GM12878 (cell line): ENCODE data around the gene SNX8. TPM values are rescaled to one million over a fixed set of nuclear protein-coding genes. Genes with fewer than 3 reads are reported as not detected.

Experiments used
- EGR1 ChIP-seq, 2 experiments: IDR thresholded peaks; 1 replicate in 1 of 2; 2 replicates in 1 of 2; pipeline ENCODE4 v1.6.1; 2011 to 2012; ENCODE audit warnings: low read depth in 2 of 2, low read length in 2 of 2, borderline replicate concordance in 1 of 2, mild to moderate bottlenecking in 1 of 2, moderate library complexity in 1 of 2
- EZH2 ChIP-seq: IDR thresholded peaks from 2 replicates; pipeline ENCODE4 v1.6.1; 2012; ENCODE audit warnings: low read depth, mild to moderate bottlenecking, control low read depth, inconsistent platforms, low read length, borderline replicate concordance; ENCODE audit not compliant: control insufficient read depth
- NR2F1 ChIP-seq: fragments of 450-650 bp; conservative IDR thresholded peaks from 2 replicates; pipeline ENCODE4 v1.6.1; 2017; ENCODE audit warnings: mild to moderate bottlenecking
- NRF1 ChIP-seq: conservative IDR thresholded peaks from 2 replicates; pipeline ENCODE4 v1.6.1; 2011; ENCODE audit warnings: mild to moderate bottlenecking, low read depth, low read length, improper control_type of control experiment
- WRNIP1 ChIP-seq: IDR thresholded peaks from 2 replicates; pipeline ENCODE4 v1.6.1; 2011; ENCODE audit warnings: low read depth, low read length, improper control_type of control experiment, borderline replicate concordance
- YBX1 ChIP-seq: fragments of 450-650 bp; IDR thresholded peaks from 2 replicates; pipeline ENCODE4 v1.6.1; 2016; ENCODE audit warnings: antibody characterized with exemption
- ZNF207 ChIP-seq: fragments of 450-650 bp; IDR thresholded peaks from 2 replicates; pipeline ENCODE4 v1.6.1; 2014; ENCODE audit warnings: antibody characterized with exemption, mild to moderate bottlenecking, borderline replicate concordance
- ZNF217 ChIP-seq: fragments of 450-650 bp; IDR thresholded peaks from 2 replicates; pipeline ENCODE4 v1.6.1; 2017; ENCODE audit warnings: antibody characterized with exemption, mild to moderate bottlenecking
- polyA plus RNA-seq, 11 experiments: library from polyadenylated mRNA; depleted of rRNA in 4 of 11; unstranded in 6 of 11; stranded (reverse) in 5 of 11; fragments of >200 nt; fragmentation: Nextera tagmentation in 4 of 11; fragmentation: Illumina TruSeq in 1 of 11; extraction: Ambion mirVana in 4 of 11; extraction: Trizol in 1 of 11; gene quantifications; 1 replicate in 1 of 11; 2 replicates in 10 of 11; pipeline versions ENCODE4 v1.2.1 to v1.2.3, GENCODE V29; 2011 to 2016; ENCODE audit warnings: inconsistent platforms in 2 of 11, missing spikeins in 2 of 11, low read depth in 1 of 11
- total RNA-seq, 4 experiments: library from RNA; depleted of rRNA in 3 of 4; stranded (reverse); fragments of >200 nt in 3 of 4; fragmentation: Illumina TruSeq in 1 of 4; extraction: Trizol in 1 of 4; gene quantifications; 2 replicates each; pipeline versions ENCODE4 v1.2.1 to v1.2.3, GENCODE V29; 2013 to 2021
- TF ChIP-seq, protein P1 (sequence below): IDR thresholded peaks from 2 replicates; pipeline ENCODE4 v1.6.1; 2012; ENCODE audit warnings: low read length, inconsistent platforms
- TF ChIP-seq, protein P2 (sequence below): fragments of 450-650 bp; formaldehyde crosslinking; IDR thresholded peaks from 2 replicates; pipeline ENCODE4 v1.4.0; 2022; ENCODE audit warnings: mild to moderate bottlenecking, moderate library complexity
- TF ChIP-seq, protein P3 (sequence below): fragments of 150-350 bp; IDR thresholded peaks from 2 replicates; pipeline ENCODE4 v1.6.1; 2016; ENCODE audit warnings: low read depth, low read length
- TF ChIP-seq, protein P4 (sequence below): fragments of 450-650 bp; IDR thresholded peaks from 2 replicates; pipeline ENCODE4 v1.6.1; 2017; ENCODE audit warnings: borderline replicate concordance
- TF ChIP-seq, protein P5 (sequence below), 3 experiments: IDR thresholded peaks in 2 of 3; conservative IDR thresholded peaks in 1 of 3; 2 replicates each; pipeline ENCODE4 v1.5.1; 2011; ENCODE audit warnings: low read depth in 3 of 3, low read length in 3 of 3, mild to moderate bottlenecking in 3 of 3, control low read depth in 2 of 3, moderate library complexity in 2 of 3, inconsistent platforms in 1 of 3, mixed read lengths in 1 of 3; ENCODE audit not compliant: control insufficient read depth in 2 of 3, insufficient read depth in 1 of 3; ENCODE audit errors: extremely low read depth in 1 of 3

The SNX8 gene
- total and polyA plus RNA-seq, 10 of the 15 experiments (the other 5 are each of a cell fraction or from before 2014, with no cell fraction given): 6.4 to 210 (median 97.6) TPM

DNA sequence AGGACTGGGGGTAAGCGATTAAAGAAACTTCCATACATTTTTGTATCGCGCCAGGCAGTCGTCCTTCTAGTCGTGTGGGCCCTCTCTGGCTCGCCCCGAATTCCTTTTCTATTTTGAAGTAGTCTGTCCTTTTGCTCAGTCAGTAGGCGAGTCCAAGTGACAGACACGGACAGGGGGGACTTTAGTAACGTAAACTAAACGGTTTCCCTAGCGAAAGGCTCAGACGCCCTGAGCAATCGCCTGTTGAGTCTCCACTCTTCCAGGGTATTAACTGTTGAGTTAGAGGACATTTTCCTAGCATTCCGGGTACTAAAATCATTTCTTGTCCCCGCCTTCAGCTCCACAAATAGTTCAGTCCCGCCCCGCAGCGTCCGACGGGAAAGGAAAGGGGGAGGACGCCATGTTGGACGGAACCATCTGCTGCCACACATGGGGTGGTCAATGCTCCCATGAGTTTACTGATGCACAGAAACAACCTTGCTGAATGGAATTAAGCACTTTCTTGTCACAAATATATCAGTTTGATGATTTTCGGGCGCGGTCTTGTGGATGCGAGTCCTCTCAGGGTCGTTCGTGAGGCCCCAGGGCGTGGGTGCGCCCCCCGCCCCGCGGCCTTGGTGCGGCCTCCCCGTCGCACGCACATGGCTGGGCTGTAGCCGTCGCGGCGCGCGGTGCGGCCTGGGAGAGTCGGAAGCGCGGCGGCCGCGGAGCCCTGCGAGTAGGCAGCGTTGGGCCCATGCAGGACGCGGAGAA, 40.1 kb upstream of the SNX8 start, which contains the start of gene EIF3B (continued):
- TF ChIP-seq EGR1 (IDR thresholded peaks at IDR 0.05; ENCODE audit: borderline replicate concordance in 1 of 2, low read depth in 2 of 2, low read length in 2 of 2) (peak in 1 of 2 experiments; percentile 81; a peak in 2 of 3 replicates), ZNF217 (no peak), EZH2 (no peak), ZNF207 (peak; percentile 100), NRF1 (no peak), NR2F1 (peak; percentile 45; the same call in 1 of the 2 replicates), YBX1 (no peak), WRNIP1 (peak; percentile 28; the same call in 1 of the 2 replicates)
- TF ChIP-seq, protein P1, sequence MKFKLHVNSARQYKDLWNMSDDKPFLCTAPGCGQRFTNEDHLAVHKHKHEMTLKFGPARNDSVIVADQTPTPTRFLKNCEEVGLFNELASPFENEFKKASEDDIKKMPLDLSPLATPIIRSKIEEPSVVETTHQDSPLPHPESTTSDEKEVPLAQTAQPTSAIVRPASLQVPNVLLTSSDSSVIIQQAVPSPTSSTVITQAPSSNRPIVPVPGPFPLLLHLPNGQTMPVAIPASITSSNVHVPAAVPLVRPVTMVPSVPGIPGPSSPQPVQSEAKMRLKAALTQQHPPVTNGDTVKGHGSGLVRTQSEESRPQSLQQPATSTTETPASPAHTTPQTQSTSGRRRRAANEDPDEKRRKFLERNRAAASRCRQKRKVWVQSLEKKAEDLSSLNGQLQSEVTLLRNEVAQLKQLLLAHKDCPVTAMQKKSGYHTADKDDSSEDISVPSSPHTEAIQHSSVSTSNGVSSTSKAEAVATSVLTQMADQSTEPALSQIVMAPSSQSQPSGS: no peak
- TF ChIP-seq, protein P2, sequence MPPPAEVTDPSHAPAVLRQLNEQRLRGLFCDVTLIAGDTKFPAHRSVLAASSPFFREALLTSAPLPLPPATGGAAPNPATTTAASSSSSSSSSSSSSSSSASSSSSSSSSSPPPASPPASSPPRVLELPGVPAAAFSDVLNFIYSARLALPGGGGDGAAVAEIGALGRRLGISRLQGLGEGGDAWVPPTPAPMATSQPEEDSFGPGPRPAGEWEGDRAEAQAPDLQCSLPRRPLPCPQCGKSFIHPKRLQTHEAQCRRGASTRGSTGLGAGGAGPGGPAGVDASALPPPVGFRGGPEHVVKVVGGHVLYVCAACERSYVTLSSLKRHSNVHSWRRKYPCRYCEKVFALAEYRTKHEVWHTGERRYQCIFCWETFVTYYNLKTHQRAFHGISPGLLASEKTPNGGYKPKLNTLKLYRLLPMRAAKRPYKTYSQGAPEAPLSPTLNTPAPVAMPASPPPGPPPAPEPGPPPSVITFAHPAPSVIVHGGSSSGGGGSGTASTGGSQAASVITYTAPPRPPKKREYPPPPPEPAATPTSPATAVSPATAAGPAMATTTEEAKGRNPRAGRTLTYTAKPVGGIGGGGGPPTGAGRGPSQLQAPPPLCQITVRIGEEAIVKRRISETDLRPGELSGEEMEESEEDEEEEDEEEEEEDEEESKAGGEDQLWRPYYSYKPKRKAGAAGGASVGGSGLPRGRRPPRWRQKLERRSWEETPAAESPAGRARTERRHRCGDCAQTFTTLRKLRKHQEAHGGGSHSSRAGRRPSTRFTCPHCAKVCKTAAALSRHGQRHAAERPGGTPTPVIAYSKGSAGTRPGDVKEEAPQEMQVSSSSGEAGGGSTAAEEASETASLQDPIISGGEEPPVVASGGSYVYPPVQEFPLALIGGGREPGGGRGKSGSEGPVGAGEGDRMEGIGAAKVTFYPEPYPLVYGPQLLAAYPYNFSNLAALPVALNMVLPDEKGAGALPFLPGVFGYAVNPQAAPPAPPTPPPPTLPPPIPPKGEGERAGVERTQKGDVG (CRISPR knock-in tag): no peak
- TF ChIP-seq, protein P3, sequence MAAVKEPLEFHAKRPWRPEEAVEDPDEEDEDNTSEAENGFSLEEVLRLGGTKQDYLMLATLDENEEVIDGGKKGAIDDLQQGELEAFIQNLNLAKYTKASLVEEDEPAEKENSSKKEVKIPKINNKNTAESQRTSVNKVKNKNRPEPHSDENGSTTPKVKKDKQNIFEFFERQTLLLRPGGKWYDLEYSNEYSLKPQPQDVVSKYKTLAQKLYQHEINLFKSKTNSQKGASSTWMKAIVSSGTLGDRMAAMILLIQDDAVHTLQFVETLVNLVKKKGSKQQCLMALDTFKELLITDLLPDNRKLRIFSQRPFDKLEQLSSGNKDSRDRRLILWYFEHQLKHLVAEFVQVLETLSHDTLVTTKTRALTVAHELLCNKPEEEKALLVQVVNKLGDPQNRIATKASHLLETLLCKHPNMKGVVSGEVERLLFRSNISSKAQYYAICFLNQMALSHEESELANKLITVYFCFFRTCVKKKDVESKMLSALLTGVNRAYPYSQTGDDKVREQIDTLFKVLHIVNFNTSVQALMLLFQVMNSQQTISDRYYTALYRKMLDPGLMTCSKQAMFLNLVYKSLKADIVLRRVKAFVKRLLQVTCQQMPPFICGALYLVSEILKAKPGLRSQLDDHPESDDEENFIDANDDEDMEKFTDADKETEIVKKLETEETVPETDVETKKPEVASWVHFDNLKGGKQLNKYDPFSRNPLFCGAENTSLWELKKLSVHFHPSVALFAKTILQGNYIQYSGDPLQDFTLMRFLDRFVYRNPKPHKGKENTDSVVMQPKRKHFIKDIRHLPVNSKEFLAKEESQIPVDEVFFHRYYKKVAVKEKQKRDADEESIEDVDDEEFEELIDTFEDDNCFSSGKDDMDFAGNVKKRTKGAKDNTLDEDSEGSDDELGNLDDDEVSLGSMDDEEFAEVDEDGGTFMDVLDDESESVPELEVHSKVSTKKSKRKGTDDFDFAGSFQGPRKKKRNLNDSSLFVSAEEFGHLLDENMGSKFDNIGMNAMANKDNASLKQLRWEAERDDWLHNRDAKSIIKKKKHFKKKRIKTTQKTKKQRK: no peak
- TF ChIP-seq, protein P4, sequence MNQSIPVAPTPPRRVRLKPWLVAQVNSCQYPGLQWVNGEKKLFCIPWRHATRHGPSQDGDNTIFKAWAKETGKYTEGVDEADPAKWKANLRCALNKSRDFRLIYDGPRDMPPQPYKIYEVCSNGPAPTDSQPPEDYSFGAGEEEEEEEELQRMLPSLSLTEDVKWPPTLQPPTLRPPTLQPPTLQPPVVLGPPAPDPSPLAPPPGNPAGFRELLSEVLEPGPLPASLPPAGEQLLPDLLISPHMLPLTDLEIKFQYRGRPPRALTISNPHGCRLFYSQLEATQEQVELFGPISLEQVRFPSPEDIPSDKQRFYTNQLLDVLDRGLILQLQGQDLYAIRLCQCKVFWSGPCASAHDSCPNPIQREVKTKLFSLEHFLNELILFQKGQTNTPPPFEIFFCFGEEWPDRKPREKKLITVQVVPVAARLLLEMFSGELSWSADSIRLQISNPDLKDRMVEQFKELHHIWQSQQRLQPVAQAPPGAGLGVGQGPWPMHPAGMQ: no peak
- TF ChIP-seq, protein P5, sequence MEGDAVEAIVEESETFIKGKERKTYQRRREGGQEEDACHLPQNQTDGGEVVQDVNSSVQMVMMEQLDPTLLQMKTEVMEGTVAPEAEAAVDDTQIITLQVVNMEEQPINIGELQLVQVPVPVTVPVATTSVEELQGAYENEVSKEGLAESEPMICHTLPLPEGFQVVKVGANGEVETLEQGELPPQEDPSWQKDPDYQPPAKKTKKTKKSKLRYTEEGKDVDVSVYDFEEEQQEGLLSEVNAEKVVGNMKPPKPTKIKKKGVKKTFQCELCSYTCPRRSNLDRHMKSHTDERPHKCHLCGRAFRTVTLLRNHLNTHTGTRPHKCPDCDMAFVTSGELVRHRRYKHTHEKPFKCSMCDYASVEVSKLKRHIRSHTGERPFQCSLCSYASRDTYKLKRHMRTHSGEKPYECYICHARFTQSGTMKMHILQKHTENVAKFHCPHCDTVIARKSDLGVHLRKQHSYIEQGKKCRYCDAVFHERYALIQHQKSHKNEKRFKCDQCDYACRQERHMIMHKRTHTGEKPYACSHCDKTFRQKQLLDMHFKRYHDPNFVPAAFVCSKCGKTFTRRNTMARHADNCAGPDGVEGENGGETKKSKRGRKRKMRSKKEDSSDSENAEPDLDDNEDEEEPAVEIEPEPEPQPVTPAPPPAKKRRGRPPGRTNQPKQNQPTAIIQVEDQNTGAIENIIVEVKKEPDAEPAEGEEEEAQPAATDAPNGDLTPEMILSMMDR (IDR thresholded peaks at IDR 0.05 in 2 of 3, conservative IDR thresholded peaks at IDR 0.05 in 1 of 3; ENCODE audit: control insufficient read depth in 2 of 3, extremely low read depth in 1 of 3, insufficient read depth in 1 of 3, low read depth in 3 of 3, low read length in 3 of 3): no peak
